GM21737 (cell line): ENCODE measurements around the gene ABCG1.

ENCODE experiments used
- ATAC-seq: cut with Tn5 transposase; IDR thresholded peaks from one replicate; pipeline ENCODE4 v1.9.1; 2021; ENCODE audit warnings: mild to moderate bottlenecking, moderate library complexity; ENCODE audit not compliant: unreplicated experiment

Gene ABCG1

DNA sequence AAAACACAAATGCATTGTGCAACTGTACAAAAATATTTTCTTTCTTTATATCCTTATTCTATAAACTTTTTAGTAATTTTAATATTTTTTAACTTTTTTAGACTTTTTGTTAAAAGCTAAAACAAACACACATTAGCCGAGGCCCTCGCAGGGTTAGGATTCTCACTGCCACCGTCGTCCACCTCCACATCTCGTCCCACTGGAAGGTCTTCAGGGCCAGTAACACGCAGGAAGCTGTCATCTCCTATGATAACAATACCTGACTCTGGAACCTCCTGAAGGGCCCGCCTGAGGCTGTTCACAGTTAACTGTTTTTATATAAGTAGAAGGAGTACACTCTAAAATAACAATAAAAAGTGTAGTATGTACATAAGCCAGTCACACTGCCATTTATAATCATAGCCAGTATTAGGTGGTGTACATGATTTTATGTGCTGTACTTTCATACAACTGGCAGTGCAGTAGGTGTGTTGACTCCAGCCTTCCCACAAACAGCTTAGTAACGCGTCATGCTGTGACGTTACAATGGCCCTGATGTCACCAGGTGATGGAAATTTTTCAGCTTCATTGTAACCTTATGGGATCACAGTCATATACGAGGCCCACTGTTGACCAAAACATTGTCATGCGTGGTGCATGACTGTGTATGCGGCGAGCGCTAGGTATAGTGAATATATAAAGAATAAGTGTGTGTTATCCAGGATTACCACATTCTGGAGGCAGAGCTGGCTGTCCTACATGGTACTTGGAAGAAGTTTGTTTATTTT lies 123.0 kb downstream of the ABCG1 start:
- no peak for ATAC-seq

DNA sequence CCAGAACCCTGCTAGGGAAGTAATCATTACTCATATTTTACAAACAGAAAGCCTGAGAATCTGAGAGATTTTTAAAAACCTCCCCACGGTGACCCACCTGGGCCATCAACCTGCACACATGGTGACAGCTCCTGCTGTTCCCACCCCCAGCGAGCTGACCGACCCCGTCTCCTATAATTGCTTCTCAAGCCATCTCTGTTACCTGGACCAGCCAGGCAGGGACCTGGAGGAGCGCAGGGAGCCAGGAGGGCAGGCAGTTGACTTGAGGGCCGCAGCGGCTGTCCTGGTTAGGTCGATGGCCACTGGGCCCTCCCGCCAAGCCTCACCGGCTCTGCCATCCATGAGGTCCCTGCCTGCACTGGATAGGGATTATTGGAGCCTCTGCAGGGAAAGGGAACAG lies 124.2 kb downstream of the ABCG1 start:
- no peak for ATAC-seq

DNA sequence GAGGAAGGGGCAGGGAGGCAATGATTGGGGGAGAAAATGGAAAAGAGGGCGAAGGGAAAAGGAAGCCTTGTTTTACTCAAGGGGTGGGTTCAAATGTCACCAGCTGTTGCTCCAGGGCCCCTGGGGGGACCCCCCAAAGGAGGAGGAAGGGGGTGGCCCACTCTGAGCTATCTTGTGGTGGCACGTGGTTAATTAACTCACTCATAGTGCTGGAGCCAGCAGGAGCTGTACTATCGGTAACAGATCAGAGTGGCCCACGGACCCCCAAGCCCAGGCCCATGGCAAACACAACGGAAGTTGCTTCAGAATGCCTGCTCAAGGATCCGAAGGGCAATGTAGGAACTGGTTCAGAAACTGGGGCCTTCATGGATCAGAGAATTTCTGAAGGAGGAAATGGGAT lies 124.6 kb downstream of the ABCG1 start:
- no peak for ATAC-seq

DNA sequence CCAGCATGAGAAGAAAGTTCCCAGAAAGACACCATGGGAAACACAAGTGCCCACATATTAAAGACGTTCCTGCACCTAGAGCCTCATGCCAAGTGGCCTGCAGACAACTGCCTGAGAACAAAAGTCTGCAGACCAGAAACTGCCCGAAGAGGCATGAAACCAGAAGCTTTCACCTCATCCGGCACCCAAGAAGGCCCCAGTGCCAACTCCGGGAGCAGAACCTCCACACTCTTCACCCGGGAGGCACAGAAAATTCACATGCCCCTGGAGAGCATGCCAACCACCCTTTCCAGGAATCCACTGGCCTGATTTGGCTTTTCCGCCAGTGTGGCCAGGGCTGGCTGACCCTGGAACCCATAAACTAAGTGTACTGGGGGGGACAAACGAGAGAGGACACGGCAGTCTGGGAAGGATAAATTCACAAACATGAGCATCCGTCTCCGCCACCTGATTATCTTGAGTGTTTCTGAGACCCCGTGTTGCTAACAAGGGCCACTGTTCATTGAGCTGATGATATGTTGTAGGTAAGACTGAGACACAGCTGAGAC lies 125.1 kb downstream of the ABCG1 start:
- ATAC-seq = no peak

DNA sequence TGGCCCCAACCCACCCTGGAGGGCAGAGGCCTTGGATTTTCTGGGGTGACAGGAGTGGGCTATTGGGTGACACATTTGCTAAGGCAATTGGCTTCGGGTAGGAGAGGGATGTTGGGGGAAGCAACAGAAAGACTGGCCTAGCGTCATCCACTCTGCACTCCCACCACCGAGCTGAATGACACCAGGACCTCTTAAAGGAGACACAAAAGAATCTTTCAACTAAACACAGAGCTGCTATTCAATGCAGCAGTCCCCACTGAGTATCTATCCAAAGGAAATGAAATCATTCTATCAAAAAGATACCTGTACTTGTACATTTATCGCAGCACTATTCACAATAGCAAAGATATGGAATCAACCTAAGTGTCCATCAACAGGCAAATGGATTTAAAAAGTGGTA lies 125.7 kb downstream of the ABCG1 start:
- ATAC-seq = no peak

DNA sequence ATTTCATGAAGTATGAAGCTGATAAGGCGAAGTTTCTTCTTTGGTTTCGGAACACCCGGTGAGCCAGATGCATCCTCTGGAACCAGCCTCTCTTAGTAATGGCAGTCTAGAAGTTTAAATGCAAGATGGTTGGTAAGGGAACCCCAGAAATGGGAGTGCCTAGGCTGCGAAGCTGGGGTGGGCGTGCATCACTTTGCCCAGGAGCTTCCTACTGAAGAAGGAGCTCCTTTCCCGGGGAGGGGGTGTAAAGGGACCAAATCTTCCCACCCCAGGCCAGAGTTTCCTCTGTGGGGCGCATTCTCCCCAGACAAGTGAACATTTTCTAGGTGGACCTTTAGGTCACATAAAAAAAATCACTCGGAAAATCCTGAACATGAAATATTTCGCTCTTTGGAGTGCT lies 127.5 kb downstream of the ABCG1 start:
- ATAC-seq = no peak
